HG02885 (cell line): ENCODE data around the gene LAMTOR2.
"Not testable (repeated sequence)": the region's sequence is repeated elsewhere in the genome, so short reads cannot be mapped to it uniquely, and the experiment has no call there.

Experiments
- ATAC-seq: cut with Tn5 transposase; IDR thresholded peaks from one replicate; pipeline ENCODE4 v1.9.1; 2021; ENCODE audit warnings: mild to moderate bottlenecking; ENCODE audit not compliant: unreplicated experiment, poor library complexity

LAMTOR2 gene

GRCh38 chr1:156051011-156051725 lies 3.4 kb upstream of the LAMTOR2 start:
- no peak for ATAC-seq

- peak; percentile 34 for ATAC-seq
Measured at GRCh38 chr1:156052862-156053767, 1.5 kb upstream of the LAMTOR2 start.

DNA sequence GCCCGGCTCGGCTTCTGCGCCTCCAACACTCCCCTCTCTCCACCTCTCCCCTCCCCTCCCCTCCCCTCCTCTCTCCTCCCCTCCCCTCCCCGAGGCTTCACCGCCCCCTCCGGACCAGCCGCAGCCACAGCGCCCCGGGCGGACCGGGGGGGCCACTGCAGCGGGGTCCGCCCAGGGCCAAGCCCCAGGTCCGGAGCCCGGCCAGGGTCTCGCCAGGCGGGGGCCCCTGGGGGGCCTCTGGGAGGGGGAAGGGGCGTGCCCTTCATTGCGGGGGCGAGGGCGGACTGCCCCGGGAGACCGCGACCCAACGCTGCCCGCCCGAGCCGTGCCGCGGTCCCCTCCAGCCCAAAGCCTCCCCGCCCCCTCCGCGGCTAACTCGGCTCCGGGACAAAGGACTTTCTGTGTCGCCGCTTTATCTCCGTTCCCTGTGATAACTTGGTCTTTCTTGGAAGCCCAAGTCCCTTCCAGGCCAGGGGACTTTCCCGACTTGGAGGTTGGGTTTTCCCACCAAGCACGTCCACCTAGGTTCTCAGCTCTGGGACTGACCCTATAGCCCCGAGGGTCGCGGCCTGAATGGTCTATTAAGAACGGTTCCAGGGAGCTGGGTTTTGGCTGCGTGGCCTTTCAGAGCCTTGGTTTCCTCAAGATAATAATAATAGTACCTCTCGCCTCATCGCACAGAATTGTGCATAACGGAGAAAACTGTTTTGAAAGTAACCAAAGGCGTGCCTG lies 648 bp upstream of the LAMTOR2 start, which contains the start of gene UBQLN4:
Gene UBQLN4, minus strand, starts transcription at position 31 of the 732 bp plus-strand sequence. CDS start 97 bp downstream, outside the sequence.
- peak; percentile 64 for ATAC-seq

GRCh38 chr1:156055281-156056048 lies 883 bp downstream of the LAMTOR2 start:
- no peak for ATAC-seq

GRCh38 chr1:156056326-156056849 lies 1.8 kb downstream of the LAMTOR2 start:
- no peak for ATAC-seq

- ATAC-seq, result no peak
Measured at GRCh38 chr1:156060937-156061636, 6.5 kb downstream of the LAMTOR2 start, which contains the start of gene RAB25. Gene RAB25, plus strand, starts transcription at chr1:156061160. Its CDS starts 241 bp downstream, at chr1:156061401.

GRCh38 chr1:156062189-156062588 lies 7.6 kb downstream of the LAMTOR2 start:
- no peak for ATAC-seq

- ATAC-seq, result no peak
Measured at GRCh38 chr1:156063997-156064285, 9.4 kb downstream of the LAMTOR2 start.

GRCh38 chr1:156064615-156065014 lies 10.0 kb downstream of the LAMTOR2 start:
- no peak for ATAC-seq

GRCh38 chr1:156065212-156065611 lies 10.6 kb downstream of the LAMTOR2 start:
- no peak for ATAC-seq

DNA sequence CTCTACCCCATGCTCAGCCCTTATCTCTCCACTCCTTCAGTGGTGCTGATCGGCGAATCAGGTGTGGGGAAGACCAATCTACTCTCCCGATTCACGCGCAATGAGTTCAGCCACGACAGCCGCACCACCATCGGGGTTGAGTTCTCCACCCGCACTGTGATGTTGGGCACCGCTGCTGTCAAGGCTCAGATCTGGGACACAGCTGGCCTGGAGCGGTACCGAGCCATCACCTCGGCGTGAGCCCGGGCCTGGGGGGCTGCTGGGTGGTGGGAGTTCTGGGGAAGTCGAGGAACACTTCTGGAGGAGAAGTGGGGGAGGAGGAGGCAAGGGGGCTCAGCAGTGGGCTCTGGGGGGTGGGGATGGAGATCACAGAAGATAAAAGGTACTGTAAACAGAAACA lies 11.3 kb downstream of the LAMTOR2 start:
- ATAC-seq, result no peak

GRCh38 chr1:156067262-156067661 lies 12.7 kb downstream of the LAMTOR2 start:
- ATAC-seq, result no peak

GRCh38 chr1:156069490-156070455 lies 15.2 kb downstream of the LAMTOR2 start:
- no peak for ATAC-seq

GRCh38 chr1:156070548-156070947 lies 16.0 kb downstream of the LAMTOR2 start:
- ATAC-seq, result no peak

DNA sequence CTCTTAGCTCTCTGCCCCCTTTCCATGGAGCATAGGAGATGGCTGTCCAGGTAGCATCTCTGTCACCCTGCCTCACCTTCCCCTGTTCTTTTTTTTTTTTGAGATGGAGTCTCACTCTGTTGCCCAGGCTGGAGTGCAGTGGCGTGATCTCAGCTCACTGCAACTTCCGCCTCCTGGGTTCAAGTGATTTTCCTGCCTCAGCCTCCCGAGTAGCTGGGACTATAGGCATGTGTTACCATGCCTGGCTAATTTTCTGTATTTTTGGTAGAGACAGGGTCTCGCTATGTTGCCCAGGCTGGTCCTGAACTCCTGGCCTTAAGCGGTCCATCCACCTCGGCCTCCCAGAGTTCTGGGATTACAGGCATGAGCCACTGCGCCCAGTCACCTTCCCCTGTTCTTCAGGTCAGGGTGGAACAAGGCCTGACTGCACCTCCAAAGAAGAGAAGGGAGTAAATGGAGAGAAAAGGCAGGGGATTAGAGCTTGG lies 16.8 kb downstream of the LAMTOR2 start:
- not testable (repeated sequence) for ATAC-seq

GRCh38 chr1:156072251-156072650 lies 17.7 kb downstream of the LAMTOR2 start:
- ATAC-seq, result no peak

- no peak for ATAC-seq
Measured at GRCh38 chr1:156073110-156073687, 18.6 kb downstream of the LAMTOR2 start.

DNA sequence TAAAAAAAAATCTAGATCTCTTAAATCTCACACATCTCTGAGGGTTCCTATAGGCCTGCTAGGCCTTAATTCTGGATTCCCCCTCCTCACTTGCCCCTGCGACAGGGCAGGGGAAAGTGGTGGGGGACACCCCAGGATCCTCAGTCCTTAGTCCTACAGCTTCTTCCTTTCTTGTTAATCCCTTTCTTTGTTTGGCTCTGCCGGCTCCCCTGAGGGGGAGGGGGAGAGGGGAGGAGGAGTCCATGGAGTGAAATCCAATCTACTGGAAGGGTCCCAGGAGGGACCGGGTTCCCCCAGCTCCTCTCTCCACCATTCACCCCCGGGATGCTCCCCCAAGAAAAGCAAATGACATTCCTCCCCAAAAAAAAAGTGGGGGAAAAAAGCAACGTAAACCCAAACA lies 19.2 kb downstream of the LAMTOR2 start:
- ATAC-seq, result no peak
